HepG2 (cell line): Measurements from ENCODE around the gene CCL22. TPM values are rescaled to one million over a fixed set of nuclear protein-coding genes. Genes with fewer than 3 reads are reported as not detected.

Experiments
- BORCS8-MEF2B ChIP-seq: sonication (generic); formaldehyde crosslinking; IDR thresholded peaks from 2 replicates; pipeline ENCODE4 v1.8.0; 2022; ENCODE audit warnings: mild to moderate bottlenecking, missing genetic modification reagents
- IRF2 ChIP-seq: IDR thresholded peaks from 2 replicates; pipeline ENCODE4 v1.6.1; 2018; ENCODE audit warnings: missing genetic modification reagents, missing compliant biosample characterization
- MIER2 ChIP-seq: IDR thresholded peaks from 2 replicates; pipeline ENCODE4 v1.6.1; 2016; ENCODE audit warnings: missing biosample characterization, missing genetic modification reagents
- WIZ ChIP-seq: sonication (generic); formaldehyde crosslinking; IDR thresholded peaks from 2 replicates; pipeline ENCODE4 v1.5.1; 2020; ENCODE audit warnings: mild to moderate bottlenecking, missing genetic modification reagents
- ZBTB38 ChIP-seq: sonication (generic); formaldehyde crosslinking; IDR thresholded peaks from 2 replicates; pipeline ENCODE4 v1.5.1; 2020; ENCODE audit warnings: mild to moderate bottlenecking, missing genetic modification reagents
- ZBTB42 ChIP-seq: sonication (generic); formaldehyde crosslinking; IDR thresholded peaks from 2 replicates; pipeline ENCODE4 v1.5.0; 2020; ENCODE audit warnings: mild to moderate bottlenecking, missing genetic modification reagents
- ZNF17 ChIP-seq: sonication (generic); formaldehyde crosslinking; IDR thresholded peaks from 2 replicates; pipeline ENCODE4 v1.5.0; 2020; ENCODE audit warnings: mild to moderate bottlenecking, missing genetic modification reagents
- ZNF263 ChIP-seq: sonication (generic); formaldehyde crosslinking; IDR thresholded peaks from 2 replicates; pipeline ENCODE4 v1.4.0; 2020; ENCODE audit warnings: missing genetic modification reagents
- ZNF589 ChIP-seq: sonication (generic); formaldehyde crosslinking; conservative IDR thresholded peaks from 2 replicates; pipeline ENCODE4 v1.8.0; 2022; ENCODE audit warnings: mild to moderate bottlenecking, moderate library complexity, missing genetic modification reagents
- ZNF703 ChIP-seq: sonication (generic); formaldehyde crosslinking; IDR thresholded peaks from 2 replicates; pipeline ENCODE4 v1.5.1; 2020; ENCODE audit warnings: missing genetic modification reagents, mild to moderate bottlenecking, moderate library complexity, borderline replicate concordance
- polyA plus RNA-seq, 8 experiments: library from polyadenylated mRNA; depleted of rRNA in 3 of 8; stranded (reverse) in 7 of 8; unstranded in 1 of 8; fragments of >200 nt; fragmentation: Illumina TruSeq in 4 of 8; extraction: Trizol in 4 of 8; gene quantifications; 2 replicates each; pipeline versions ENCODE4 v1.2.1 to v1.2.3, GENCODE V29; 2011 to 2016; ENCODE audit warnings: low read depth in 4 of 8, missing spikeins in 1 of 8, mixed read lengths in 1 of 8; ENCODE audit not compliant: insufficient read depth in 1 of 8
- total RNA-seq, 5 experiments: library from RNA; depleted of rRNA; stranded (reverse); fragments of >200 nt; fragmentation: Illumina TruSeq; extraction: Trizol; gene quantifications; 2 replicates each; pipeline ENCODE4 v1.2.3, GENCODE V29; 2016; ENCODE audit warnings: low read depth in 1 of 5
- TF ChIP-seq, protein P1 (sequence below), 2 experiments: fragments of 450-650 bp in 1 of 2; sonication (generic) in 1 of 2; formaldehyde crosslinking; IDR thresholded peaks; 2 replicates each; pipeline versions ENCODE4 v1.5.0 to v1.8.0; 2020 to 2022; ENCODE audit warnings: mild to moderate bottlenecking in 1 of 2, missing genetic modification reagents in 1 of 2
- TF ChIP-seq, protein P2 (sequence below): sonication (generic); formaldehyde crosslinking; IDR thresholded peaks from 2 replicates; pipeline ENCODE4 v1.8.1; 2023; ENCODE audit warnings: mild to moderate bottlenecking, missing genetic modification reagents
- TF ChIP-seq, protein P3 (sequence below): sonication (generic); formaldehyde crosslinking; IDR thresholded peaks from 2 replicates; pipeline ENCODE4 v1.4.0; 2020; ENCODE audit warnings: mild to moderate bottlenecking, missing genetic modification reagents
- TF ChIP-seq, protein P4 (sequence below): sonication (generic); formaldehyde crosslinking; IDR thresholded peaks from 2 replicates; pipeline ENCODE4 v1.4.0; 2020; ENCODE audit warnings: low read depth, mild to moderate bottlenecking, missing genetic modification reagents
- TF ChIP-seq, protein P5 (sequence below): sonication (generic); formaldehyde crosslinking; IDR thresholded peaks from 2 replicates; pipeline ENCODE4 v1.5.0; 2020; ENCODE audit warnings: mild to moderate bottlenecking, missing genetic modification reagents

CCL22 gene
- total and polyA plus RNA-seq, 2 of the 13 experiments (the other 11 are each of a cell fraction or from before 2014, with no cell fraction given) = not detected

DNA sequence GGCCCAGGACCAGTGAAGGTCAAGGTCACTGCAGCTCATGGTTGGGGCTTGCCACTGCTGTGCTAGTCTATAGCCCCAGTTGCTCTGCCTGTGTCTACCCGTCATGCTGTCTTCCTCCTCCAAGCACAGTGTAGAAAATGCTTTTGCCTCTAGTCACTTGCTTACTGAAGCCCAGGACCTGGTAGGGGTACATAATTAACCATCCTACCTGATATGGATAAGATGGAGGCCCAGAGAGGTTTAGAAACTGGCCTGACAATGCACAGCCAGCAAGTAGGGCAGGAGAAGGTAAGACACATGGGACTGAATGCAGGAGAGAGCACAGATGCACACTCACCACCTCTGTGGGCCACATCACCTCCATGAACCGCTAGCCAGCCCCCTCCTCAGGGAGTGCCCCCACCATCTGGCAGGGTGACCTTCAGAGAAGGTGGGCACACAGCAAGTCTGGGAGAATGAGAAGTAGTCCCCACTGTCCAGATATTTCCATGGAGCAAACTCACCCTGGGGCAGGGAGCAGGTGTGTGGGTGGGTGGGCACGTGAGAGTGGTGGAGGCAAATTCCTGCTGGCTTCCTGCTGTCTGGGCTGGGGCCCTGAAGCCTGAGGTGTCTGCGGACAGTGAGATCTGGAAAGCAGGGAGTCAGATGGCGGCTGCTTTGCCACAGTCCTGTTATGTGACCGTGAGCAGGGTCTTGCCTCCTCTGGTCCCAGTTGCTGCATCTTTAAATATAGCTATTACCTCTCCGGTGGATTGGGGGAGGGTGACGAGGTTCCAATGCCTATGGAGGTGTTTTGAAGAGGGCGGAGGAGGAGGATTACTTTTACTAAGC is 14.7 kb downstream of the CCL22 start (continued):
- TF ChIP-seq ZBTB38 (CRISPR knock-in tag) = no peak
- TF ChIP-seq MIER2 = 0 out of 2 replicates have a peak, but pooled peaks have one; percentile 27
- no peak for TF ChIP-seq BORCS8-MEF2B
- no peak for TF ChIP-seq WIZ (CRISPR knock-in tag)
- peak; percentile 14 for TF ChIP-seq ZNF703 (CRISPR knock-in tag)
- TF ChIP-seq, protein P1, sequence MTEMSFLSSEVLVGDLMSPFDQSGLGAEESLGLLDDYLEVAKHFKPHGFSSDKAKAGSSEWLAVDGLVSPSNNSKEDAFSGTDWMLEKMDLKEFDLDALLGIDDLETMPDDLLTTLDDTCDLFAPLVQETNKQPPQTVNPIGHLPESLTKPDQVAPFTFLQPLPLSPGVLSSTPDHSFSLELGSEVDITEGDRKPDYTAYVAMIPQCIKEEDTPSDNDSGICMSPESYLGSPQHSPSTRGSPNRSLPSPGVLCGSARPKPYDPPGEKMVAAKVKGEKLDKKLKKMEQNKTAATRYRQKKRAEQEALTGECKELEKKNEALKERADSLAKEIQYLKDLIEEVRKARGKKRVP (CRISPR knock-in tag; IDR thresholded peaks at IDR 0.05) = no peak; a peak in 1 of 4 replicates
- TF ChIP-seq, protein P2, sequence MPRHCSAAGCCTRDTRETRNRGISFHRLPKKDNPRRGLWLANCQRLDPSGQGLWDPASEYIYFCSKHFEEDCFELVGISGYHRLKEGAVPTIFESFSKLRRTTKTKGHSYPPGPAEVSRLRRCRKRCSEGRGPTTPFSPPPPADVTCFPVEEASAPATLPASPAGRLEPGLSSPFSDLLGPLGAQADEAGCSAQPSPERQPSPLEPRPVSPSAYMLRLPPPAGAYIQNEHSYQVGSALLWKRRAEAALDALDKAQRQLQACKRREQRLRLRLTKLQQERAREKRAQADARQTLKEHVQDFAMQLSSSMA = no peak
- TF ChIP-seq, protein P3, sequence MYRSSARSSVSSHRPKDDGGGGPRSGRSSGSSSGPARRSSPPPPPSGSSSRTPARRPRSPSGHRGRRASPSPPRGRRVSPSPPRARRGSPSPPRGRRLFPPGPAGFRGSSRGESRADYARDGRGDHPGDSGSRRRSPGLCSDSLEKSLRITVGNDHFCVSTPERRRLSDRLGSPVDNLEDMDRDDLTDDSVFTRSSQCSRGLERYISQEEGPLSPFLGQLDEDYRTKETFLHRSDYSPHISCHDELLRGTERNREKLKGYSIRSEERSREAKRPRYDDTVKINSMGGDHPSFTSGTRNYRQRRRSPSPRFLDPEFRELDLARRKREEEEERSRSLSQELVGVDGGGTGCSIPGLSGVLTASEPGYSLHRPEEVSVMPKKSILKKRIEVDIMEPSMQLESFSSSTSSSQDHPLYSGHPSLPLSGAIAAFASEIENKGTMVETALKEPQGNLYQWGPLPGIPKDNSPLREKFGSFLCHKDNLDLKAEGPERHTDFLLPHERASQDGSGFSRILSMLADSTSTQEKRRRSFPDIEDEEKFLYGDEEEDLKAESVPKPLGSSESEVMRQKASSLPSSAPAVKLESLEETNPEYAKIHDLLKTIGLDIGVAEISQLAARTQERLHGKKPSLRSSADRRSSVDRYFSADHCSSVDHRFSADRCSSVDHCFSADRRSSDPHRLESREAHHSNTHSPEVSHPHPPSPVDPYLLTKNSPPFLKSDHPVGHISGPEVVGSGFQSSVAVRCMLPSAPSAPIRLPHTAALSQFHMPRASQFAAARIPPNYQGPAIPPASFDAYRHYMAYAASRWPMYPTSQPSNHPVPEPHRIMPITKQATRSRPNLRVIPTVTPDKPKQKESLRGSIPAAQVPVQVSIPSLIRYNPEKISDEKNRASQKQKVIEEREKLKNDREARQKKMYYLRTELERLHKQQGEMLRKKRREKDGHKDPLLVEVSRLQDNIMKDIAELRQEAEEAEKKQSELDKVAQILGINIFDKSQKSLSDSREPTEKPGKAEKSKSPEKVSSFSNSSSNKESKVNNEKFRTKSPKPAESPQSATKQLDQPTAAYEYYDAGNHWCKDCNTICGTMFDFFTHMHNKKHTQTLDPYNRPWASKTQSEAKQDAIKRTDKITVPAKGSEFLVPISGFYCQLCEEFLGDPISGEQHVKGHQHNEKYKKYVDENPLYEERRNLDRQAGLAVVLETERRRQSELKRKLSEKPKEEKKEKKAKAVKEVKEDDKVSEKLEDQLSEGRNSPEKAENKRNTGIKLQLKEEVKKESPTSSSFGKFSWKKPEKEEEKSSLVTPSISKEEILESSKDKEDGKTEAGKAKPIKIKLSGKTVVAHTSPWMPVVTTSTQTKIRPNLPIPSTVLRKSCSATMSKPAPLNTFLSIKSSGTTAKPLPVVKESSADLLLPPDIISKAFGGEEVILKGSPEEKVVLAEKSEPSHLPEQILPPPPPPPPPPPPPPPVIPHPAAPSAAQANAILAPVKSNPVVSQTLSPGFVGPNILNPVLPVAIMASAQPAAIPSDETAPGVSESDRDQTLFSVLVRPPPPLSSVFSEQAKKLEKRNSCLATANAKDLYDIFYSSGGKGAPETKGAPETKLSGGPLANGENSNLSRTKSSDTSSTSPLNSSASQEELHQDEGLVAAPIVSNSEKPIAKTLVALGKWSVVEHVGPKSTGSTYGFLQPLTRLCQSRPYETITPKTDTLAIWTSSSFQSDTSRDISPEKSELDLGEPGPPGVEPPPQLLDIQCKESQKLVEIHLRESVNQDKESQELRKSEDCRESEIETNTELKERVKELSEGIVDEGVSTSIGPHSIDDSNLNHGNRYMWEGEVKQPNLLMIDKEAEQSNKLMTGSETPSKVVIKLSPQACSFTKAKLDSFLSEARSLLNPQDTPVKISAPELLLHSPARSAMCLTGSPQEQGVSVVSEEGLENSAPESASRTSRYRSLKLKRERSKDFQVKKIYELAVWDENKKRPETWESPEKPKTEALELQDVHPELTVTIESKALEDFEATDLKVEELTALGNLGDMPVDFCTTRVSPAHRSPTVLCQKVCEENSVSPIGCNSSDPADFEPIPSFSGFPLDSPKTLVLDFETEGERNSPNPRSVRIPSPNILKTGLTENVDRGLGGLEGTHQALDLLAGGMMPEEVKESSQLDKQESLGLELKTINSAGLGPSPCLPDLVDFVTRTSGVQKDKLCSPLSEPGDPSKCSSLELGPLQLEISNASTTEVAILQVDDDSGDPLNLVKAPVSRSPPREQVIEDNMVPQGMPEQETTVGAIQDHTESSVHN (CRISPR knock-in tag) = no peak
- TF ChIP-seq ZNF263 (CRISPR knock-in tag) = no peak
- TF ChIP-seq, protein P4, sequence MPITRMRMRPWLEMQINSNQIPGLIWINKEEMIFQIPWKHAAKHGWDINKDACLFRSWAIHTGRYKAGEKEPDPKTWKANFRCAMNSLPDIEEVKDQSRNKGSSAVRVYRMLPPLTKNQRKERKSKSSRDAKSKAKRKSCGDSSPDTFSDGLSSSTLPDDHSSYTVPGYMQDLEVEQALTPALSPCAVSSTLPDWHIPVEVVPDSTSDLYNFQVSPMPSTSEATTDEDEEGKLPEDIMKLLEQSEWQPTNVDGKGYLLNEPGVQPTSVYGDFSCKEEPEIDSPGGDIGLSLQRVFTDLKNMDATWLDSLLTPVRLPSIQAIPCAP (CRISPR knock-in tag) = no peak
- peak; percentile 48; the same call in 1 of the 2 replicates for TF ChIP-seq ZNF589 (CRISPR knock-in tag)
- TF ChIP-seq ZNF17 = no peak
- peak; percentile 7; the same call in 1 of the 2 replicates for TF ChIP-seq ZBTB42
- TF ChIP-seq, protein P5, sequence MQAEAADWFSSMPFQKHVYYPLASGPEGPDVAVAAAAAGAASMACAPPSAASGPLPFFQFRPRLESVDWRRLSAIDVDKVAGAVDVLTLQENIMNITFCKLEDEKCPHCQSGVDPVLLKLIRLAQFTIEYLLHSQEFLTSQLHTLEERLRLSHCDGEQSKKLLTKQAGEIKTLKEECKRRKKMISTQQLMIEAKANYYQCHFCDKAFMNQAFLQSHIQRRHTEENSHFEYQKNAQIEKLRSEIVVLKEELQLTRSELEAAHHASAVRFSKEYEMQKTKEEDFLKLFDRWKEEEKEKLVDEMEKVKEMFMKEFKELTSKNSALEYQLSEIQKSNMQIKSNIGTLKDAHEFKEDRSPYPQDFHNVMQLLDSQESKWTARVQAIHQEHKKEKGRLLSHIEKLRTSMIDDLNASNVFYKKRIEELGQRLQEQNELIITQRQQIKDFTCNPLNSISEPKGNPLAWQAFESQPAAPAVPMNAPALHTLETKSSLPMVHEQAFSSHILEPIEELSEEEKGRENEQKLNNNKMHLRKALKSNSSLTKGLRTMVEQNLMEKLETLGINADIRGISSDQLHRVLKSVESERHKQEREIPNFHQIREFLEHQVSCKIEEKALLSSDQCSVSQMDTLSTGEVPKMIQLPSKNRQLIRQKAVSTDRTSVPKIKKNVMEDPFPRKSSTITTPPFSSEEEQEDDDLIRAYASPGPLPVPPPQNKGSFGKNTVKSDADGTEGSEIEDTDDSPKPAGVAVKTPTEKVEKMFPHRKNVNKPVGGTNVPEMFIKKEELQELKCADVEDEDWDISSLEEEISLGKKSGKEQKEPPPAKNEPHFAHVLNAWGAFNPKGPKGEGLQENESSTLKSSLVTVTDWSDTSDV (CRISPR knock-in tag) = peak; percentile 76; the same call in 1 of the 2 replicates
- peak; percentile 83 for TF ChIP-seq IRF2 (CRISPR knock-in tag)
